ENCODE data around the gene ZDHHC8. TPM values are rescaled to one million over a fixed set of nuclear protein-coding genes. Genes with fewer than 3 reads are reported as not detected.

The ZDHHC8 gene
- total RNA-seq, 3 donors from 2014 or later: 27.7 to 53.0 (median 42.2) TPM

DNA sequence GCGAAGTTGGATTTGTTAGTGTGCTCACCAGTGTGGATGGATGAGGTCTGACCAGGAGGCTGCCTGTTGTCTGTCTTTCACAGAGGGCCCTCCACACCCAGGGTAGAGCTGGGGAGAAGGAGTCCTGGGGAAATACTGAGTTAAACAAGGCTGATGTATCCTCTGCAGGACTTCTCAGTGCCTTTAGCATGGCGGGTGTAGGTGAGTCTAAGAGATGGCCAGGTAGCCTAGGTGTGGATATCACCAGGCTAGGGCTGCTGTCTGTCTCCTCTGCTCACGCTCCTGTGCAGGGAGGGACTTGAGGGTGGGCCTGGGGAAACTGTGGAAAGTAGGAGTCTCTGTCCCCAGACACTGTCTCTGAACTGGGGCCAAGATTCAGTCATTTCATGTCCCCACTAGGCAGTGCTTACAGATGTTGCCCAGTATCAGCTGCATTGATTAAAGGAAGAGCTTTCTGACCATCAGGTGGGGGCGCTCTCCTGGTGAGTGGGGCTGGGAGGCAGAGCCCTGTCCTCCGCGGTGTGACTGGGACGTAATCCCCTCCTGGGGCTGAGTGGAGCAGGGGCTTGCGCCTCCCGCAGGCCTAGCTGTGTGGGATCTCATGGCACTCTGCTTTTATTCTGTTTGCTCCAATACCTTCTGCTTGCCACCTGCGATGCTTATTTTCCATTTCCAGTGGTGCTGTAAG, 54.7 kb downstream of the ZDHHC8 start:
- DNase-seq (no peak), ATAC-seq (no peak)
- intact Hi-C loops (cut with DNase I, micrococcal nuclease): no loop called here
- Histone ChIP-seq H3K4me3 (no peak overlapping the region), H3K36me3 (ENCODE audit: low read depth) (no peaks in the 10 kb centered on the region), H3K9me3 (no peaks in the 10 kb centered on the region), H3K4me1 (ENCODE audit: low read depth) (no peaks in the 10 kb centered on the region)
- TF ChIP-seq, protein P1, sequence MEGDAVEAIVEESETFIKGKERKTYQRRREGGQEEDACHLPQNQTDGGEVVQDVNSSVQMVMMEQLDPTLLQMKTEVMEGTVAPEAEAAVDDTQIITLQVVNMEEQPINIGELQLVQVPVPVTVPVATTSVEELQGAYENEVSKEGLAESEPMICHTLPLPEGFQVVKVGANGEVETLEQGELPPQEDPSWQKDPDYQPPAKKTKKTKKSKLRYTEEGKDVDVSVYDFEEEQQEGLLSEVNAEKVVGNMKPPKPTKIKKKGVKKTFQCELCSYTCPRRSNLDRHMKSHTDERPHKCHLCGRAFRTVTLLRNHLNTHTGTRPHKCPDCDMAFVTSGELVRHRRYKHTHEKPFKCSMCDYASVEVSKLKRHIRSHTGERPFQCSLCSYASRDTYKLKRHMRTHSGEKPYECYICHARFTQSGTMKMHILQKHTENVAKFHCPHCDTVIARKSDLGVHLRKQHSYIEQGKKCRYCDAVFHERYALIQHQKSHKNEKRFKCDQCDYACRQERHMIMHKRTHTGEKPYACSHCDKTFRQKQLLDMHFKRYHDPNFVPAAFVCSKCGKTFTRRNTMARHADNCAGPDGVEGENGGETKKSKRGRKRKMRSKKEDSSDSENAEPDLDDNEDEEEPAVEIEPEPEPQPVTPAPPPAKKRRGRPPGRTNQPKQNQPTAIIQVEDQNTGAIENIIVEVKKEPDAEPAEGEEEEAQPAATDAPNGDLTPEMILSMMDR (IDR thresholded peaks at IDR 0.05): no peak

DNA sequence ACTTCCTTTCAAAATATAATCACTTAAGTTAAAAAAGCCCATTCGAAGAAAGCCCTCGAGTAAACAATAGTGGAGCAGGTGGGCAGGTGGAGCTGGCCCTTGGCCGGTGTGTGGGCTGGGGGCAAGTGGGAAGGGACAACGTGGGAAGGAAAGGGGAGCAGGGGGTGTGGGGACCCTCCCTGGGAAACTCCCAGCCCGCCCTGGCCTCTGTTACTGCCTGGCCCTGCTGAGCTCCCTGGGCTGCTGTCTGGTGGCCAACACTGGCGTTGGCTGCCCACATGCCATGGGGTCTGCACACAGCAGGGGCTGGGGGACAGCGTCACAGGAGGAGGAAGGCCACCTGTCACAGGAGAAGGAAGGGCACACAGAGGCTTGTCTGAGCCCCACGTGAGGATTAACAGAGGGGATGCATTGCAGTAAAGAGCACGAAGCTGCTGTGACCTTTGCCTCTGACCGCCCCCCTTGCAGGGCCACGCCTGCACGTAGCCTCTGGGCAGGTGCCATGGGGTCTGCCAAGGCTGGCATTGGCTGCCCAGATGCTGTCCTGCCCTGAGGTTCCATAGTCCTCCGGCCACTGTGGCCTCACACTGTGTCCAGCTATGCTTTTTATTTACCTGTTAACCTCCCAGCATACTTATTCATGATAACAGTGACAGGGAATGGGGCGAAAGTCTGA, 55.4 kb downstream of the ZDHHC8 start:
- intact Hi-C loops (cut with DNase I, micrococcal nuclease): no loop called here
- no peak for ATAC-seq

DNA sequence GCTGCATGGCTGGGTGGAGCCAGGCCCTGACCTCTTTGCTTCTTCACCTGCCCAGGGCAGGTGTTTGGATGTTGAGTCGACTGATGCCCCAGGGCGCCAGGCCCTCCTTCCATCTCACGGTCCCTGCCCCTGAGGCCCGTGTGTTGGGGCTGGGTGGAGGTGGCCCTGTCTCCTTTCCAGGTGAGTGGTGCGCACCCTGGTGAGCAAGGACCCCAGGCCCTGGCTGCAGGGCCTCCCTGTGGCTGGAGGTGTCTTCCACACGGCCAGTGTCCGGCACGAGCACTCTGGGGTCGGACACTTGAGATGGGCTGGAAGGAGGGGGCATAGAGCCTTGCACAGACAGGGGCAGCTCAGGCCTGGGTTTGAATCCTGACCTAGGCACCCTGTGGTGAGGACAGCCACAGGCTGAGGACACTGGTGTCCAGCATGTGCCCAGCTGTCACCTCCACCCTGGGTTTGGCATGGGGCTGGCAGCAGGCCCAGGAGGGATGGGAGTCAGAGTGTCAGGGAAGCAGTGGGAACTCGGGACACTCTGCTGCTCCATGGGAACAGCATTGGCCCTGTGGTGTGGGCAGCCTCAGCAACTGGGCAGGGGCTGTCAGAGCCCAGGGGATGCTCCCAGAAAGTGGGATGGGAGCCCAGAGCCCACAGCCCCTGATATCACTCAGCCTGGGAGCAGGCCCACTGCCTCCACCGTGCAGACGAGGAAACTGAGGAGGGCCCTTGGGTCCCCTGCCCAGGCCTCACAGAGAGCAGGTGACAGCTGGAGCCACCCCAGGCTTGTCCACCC, 56.4 kb downstream of the ZDHHC8 start:
- intact Hi-C loops (cut with DNase I, micrococcal nuclease): no loop called here
- ATAC-seq: no peak
- Histone ChIP-seq H3K9me3 (no peaks in the 10 kb centered on the region), H3K36me3 (ENCODE audit: low read depth) (no peaks in the 10 kb centered on the region), H3K4me1 (ENCODE audit: low read depth) (no peaks in the 10 kb centered on the region), H3K4me3 (no peak overlapping the region)
- TF ChIP-seq, protein P1 (IDR thresholded peaks at IDR 0.05): no peak
- no peak for DNase-seq

More for the DNA sequence above, 55.4 kb downstream of the ZDHHC8 start:
- no peaks in the 10 kb centered on the region for H3K4me1 ChIP-seq (ENCODE audit: low read depth)
- H3K36me3 ChIP-seq (ENCODE audit: low read depth): no peaks in the 10 kb centered on the region
- TF ChIP-seq, protein P1 (IDR thresholded peaks at IDR 0.05): no peak
- no peaks in the 10 kb centered on the region for H3K9me3 ChIP-seq
- H3K4me3 ChIP-seq: no peak overlapping the region
- DNase-seq: no peak

DNA sequence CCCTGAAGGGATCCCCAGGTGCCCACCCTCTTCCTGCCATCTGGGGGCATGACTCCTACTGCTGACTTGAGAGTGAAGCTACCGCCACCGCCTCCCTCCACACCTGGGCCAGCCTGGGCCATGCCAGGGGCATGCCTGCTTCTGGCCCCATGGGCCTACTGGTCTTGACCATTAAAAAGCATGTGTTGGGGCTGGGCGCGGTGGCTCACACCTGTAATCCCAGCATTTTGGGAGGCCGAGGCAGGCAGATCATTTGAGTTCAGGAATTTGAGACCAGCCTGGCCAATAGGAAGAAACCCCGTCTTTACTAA, 56.9 kb downstream of the ZDHHC8 start:
- ATAC-seq (no peak), DNase-seq (no peak)
- intact Hi-C loops (cut with DNase I, micrococcal nuclease): no loop called here
- TF ChIP-seq, protein P1 (IDR thresholded peaks at IDR 0.05): no peak
- H3K4me3 ChIP-seq: no peak overlapping the region
- no peaks in the 10 kb centered on the region for H3K4me1 ChIP-seq (ENCODE audit: low read depth)
- no peaks in the 10 kb centered on the region for H3K9me3 ChIP-seq
- H3K36me3 ChIP-seq (ENCODE audit: low read depth): no peaks in the 10 kb centered on the region

DNA sequence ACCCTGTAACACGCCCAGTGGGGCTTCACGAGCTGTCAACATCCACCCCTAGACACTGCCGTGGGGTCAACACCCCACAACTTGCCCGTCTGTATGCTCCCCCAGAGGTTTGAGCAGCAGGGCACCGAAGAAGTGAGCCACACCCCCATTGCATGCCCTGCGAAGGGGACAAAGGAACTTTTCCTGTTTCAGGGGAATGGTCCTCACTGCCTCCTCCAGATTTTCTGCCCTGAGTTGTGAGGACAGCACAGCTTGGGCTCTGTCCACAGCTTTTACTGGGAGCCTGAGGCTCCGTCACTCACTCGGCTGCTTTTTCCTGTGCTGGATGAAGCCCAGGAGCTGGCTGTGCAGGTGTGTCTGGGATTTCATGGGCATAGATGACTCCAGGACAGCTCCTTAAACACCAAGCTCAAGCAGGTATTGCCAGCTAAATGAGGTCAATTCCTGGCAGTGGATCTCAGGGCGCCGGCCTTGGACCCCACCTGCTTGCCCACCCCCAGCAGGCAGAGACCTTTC, 59.5 kb downstream of the ZDHHC8 start:
- H3K4me3 ChIP-seq: no peak overlapping the region
- ATAC-seq: no peak
- TF ChIP-seq, protein P1 (IDR thresholded peaks at IDR 0.05): no peak
- intact Hi-C loops (cut with DNase I, micrococcal nuclease): no loop called here
- no peaks in the 10 kb centered on the region for H3K4me1 ChIP-seq (ENCODE audit: low read depth)
- H3K9me3 ChIP-seq: no peaks in the 10 kb centered on the region
- no peak for DNase-seq
- no peaks in the 10 kb centered on the region for H3K36me3 ChIP-seq (ENCODE audit: low read depth)
